ENCODE data around the gene PDE4B.

DNA sequence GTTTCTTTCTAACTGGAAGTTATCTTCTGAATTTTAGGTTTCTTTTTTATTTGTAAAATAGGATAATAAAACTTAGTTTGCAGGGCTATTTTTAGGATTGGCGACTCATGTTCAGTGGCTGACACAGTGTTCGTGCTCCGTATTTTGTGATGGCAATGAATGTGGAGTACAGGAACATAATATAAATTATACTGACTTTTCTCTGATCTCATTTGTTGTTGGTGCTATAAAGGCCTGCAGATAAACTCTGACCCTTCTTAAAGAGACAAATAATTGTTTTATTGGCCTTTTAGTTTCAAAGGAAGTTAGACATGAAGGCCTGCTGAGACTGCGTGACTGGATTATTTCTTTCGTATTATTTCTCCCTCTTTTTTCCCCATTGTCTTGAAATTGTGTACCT is 339.6 kb downstream of the PDE4B start:
- TF ChIP-seq, protein P1, sequence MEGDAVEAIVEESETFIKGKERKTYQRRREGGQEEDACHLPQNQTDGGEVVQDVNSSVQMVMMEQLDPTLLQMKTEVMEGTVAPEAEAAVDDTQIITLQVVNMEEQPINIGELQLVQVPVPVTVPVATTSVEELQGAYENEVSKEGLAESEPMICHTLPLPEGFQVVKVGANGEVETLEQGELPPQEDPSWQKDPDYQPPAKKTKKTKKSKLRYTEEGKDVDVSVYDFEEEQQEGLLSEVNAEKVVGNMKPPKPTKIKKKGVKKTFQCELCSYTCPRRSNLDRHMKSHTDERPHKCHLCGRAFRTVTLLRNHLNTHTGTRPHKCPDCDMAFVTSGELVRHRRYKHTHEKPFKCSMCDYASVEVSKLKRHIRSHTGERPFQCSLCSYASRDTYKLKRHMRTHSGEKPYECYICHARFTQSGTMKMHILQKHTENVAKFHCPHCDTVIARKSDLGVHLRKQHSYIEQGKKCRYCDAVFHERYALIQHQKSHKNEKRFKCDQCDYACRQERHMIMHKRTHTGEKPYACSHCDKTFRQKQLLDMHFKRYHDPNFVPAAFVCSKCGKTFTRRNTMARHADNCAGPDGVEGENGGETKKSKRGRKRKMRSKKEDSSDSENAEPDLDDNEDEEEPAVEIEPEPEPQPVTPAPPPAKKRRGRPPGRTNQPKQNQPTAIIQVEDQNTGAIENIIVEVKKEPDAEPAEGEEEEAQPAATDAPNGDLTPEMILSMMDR (IDR thresholded peaks at IDR 0.05; ENCODE audit: poor library complexity, severe bottlenecking): no peak
- no peak for TF ChIP-seq EZH2 (IDR thresholded peaks at IDR 0.05; ENCODE audit: borderline replicate concordance, insufficient read depth, low read length, poor library complexity, severe bottlenecking)

Data from neural cell (in vitro differentiated cells).